ENCODE data around the gene DNAH12. TPM values are rescaled to one million over a fixed set of nuclear protein-coding genes. Genes with fewer than 3 reads are reported as not detected.

DNAH12 gene
- total RNA-seq, 1 donor from 2014 or later: 0.21 TPM

Small RNA genes lying within 50 kb of the gene (small RNA-seq; reads per million reads assigned to genes)
- gene RF00019 (ENCODE audit: low replicate concordance) (not detected), gene RNU6-108P (ENCODE audit: low replicate concordance) (not detected), gene RNU6-1181P (ENCODE audit: low replicate concordance) (not detected), gene RNU6-483P (ENCODE audit: low replicate concordance) (not detected)

Other genes starting within 250 kb of the DNAH12 start
- gene PDE12, start 11.9 kb upstream of the DNAH12 start, total RNA-seq: 14.2 TPM
- 94.7 TPM for gene ARF4, start 53.0 kb upstream of the DNAH12 start, total RNA-seq
- gene DENND6A, start 148.7 kb upstream of the DNAH12 start, total RNA-seq: 25.7 TPM
- 133 TPM for gene SLMAP, start 212.0 kb upstream of the DNAH12 start, total RNA-seq

Measured in tongue (tissue), 2 donors.